ENCODE results near the gene FREM2.

The FREM2 gene

GRCh38 chr13:38900188-38900587 is 213.3 kb downstream of the FREM2 start:
- Histone ChIP-seq H3F3A (ENCODE audit: insufficient read depth, low read length) (no peaks in the 10 kb centered on the region), H4K20me1 (ENCODE audit: insufficient read depth, low read length) (no peaks in the 10 kb centered on the region), H3K27ac (ENCODE audit: low read length) (no peak overlapping the region), H3K9ac (ENCODE audit: low read length) (no peak overlapping the region), H3K36me3 (replicated peaks; ENCODE audit: insufficient read depth, low read length) (no peaks in the 10 kb centered on the region), H3K79me2 (ENCODE audit: low read length) (no peaks in the 10 kb centered on the region), H3K9me3 (replicated peaks; ENCODE audit: insufficient read depth, low read length) (no peaks in the 10 kb centered on the region), H2AFZ (ENCODE audit: low read length) (no peak overlapping the region), H3K4me3 (ENCODE audit: low read length) (no peak overlapping the region), H3K27me3 (replicated peaks; ENCODE audit: insufficient read depth, low read length) (no peaks in the 10 kb centered on the region), H3K4me1 (ENCODE audit: low read length) (0 out of 2 replicates have a peak, but pooled peaks cover 3% of the 10 kb centered on the region), H3K9me2 (replicated peaks; ENCODE audit: insufficient read depth, low read length) (no peaks in the 10 kb centered on the region), H3K4me2 (ENCODE audit: low read depth, low read length) (no peak overlapping the region)
- TF ChIP-seq EZH2 (optimal IDR thresholded peaks at IDR 0.05; ENCODE audit: low read depth, low read length) (no peak), CTCF (IDR thresholded peaks at IDR 0.05; ENCODE audit: low read length) (no peak), EZH2phosphoT487 (IDR thresholded peaks at IDR 0.05; ENCODE audit: low read length) (no peak)
- no peak for DNase-seq

- Histone ChIP-seq H3K9me3 (replicated peaks; ENCODE audit: insufficient read depth, low read length) (no peaks in the 10 kb centered on the region), H3K4me1 (ENCODE audit: low read length) (0 out of 2 replicates have a peak, but pooled peaks cover 3% of the 10 kb centered on the region), H3F3A (ENCODE audit: insufficient read depth, low read length) (no peaks in the 10 kb centered on the region), H3K4me3 (ENCODE audit: low read length) (no peak overlapping the region), H3K27ac (ENCODE audit: low read length) (peak overlapping the region; percentile 22; the same call in 1 of the 2 replicates), H3K27me3 (replicated peaks; ENCODE audit: insufficient read depth, low read length) (no peaks in the 10 kb centered on the region), H3K36me3 (replicated peaks; ENCODE audit: insufficient read depth, low read length) (no peaks in the 10 kb centered on the region), H3K9me2 (replicated peaks; ENCODE audit: insufficient read depth, low read length) (no peaks in the 10 kb centered on the region), H4K20me1 (ENCODE audit: insufficient read depth, low read length) (no peaks in the 10 kb centered on the region), H2AFZ (ENCODE audit: low read length) (no peak overlapping the region), H3K4me2 (ENCODE audit: low read depth, low read length) (no peak overlapping the region), H3K9ac (ENCODE audit: low read length) (no peak overlapping the region), H3K79me2 (ENCODE audit: low read length) (no peaks in the 10 kb centered on the region)
- no peak for TF ChIP-seq EZH2phosphoT487 (IDR thresholded peaks at IDR 0.05; ENCODE audit: low read length)
- TF ChIP-seq EZH2 (optimal IDR thresholded peaks at IDR 0.05; ENCODE audit: low read depth, low read length): no peak
- TF ChIP-seq CTCF (IDR thresholded peaks at IDR 0.05; ENCODE audit: low read length): no peak
- DNase-seq: peak; percentile 72
These were observed 215.7 kb downstream of the FREM2 start for GRCh38 chr13:38902551-38902950.

- no peak for TF ChIP-seq CTCF (IDR thresholded peaks at IDR 0.05; ENCODE audit: low read length)
- no peak overlapping the region for H3K4me2 ChIP-seq (ENCODE audit: low read depth, low read length)
- no peak overlapping the region for H3K27ac ChIP-seq (ENCODE audit: low read length)
- H3F3A ChIP-seq (ENCODE audit: insufficient read depth, low read length): no peaks in the 10 kb centered on the region
- H3K4me1 ChIP-seq (ENCODE audit: low read length): 0 out of 2 replicates have a peak, but pooled peaks cover 3% of the 10 kb centered on the region
- no peak overlapping the region for H2AFZ ChIP-seq (ENCODE audit: low read length)
- H4K20me1 ChIP-seq (ENCODE audit: insufficient read depth, low read length): no peaks in the 10 kb centered on the region
- no peaks in the 10 kb centered on the region for H3K9me2 ChIP-seq (replicated peaks; ENCODE audit: insufficient read depth, low read length)
- no peaks in the 10 kb centered on the region for H3K27me3 ChIP-seq (replicated peaks; ENCODE audit: insufficient read depth, low read length)
- no peak for DNase-seq
- H3K4me3 ChIP-seq (ENCODE audit: low read length): no peak overlapping the region
- H3K79me2 ChIP-seq (ENCODE audit: low read length): no peaks in the 10 kb centered on the region
- H3K9me3 ChIP-seq (replicated peaks; ENCODE audit: insufficient read depth, low read length): no peaks in the 10 kb centered on the region
- H3K9ac ChIP-seq (ENCODE audit: low read length): no peak overlapping the region
- H3K36me3 ChIP-seq (replicated peaks; ENCODE audit: insufficient read depth, low read length): no peaks in the 10 kb centered on the region
These were observed 218.2 kb downstream of the FREM2 start for GRCh38 chr13:38905081-38905480.

Data from MM.1S (cell line).